Kidney (tissue), 14 donors: ENCODE measurements around the gene CAPN14. TPM values are rescaled to one million over a fixed set of nuclear protein-coding genes. Genes with fewer than 3 reads are reported as not detected.

Source experiments
- DNase-seq, 5 donors: peaks; one replicate each; pipeline ENCODE4 v3.0.0-alpha.2; 2013 to 2020
- FAIRE-seq: peaks from 2 replicates; lab custom pipeline; 2012; peaks lifted over from hg19 to GRCh38; lab: Jason Lieb, UNC
- H3K27ac ChIP-seq, 2 donors: one replicate each; pipeline ENCODE4 v1.7.0; 2013; ENCODE audit warnings: low read depth in 2 of 2, low read length in 2 of 2, inconsistent platforms in 1 of 2
- H3K27me3 ChIP-seq: one replicate; pipeline ENCODE4 v1.7.1; 2013; ENCODE audit warnings: low read length, inconsistent platforms; ENCODE audit not compliant: control insufficient read depth, insufficient read depth
- H3K36me3 ChIP-seq, 3 donors: one replicate each; pipeline versions ENCODE4 v1.7.0 to v1.7.1; 2013; ENCODE audit warnings: low read length in 3 of 3, control low read depth in 1 of 3, inconsistent platforms in 1 of 3; ENCODE audit not compliant: insufficient read depth in 3 of 3, control insufficient read depth in 2 of 3
- H3K4me1 ChIP-seq, 3 donors: one replicate each; pipeline versions ENCODE4 v1.7.0 to v1.7.1; 2013; ENCODE audit warnings: low read length in 3 of 3, inconsistent platforms in 1 of 3, low read depth in 1 of 3; ENCODE audit not compliant: control insufficient read depth in 2 of 3, insufficient read depth in 2 of 3
- H3K4me3 ChIP-seq, 3 donors: one replicate each; pipeline versions ENCODE4 v1.7.0 to v1.8.1; 2013; ENCODE audit warnings: low read length in 3 of 3, control low read depth in 1 of 3, inconsistent platforms in 1 of 3
- H3K9ac ChIP-seq, 3 donors: one replicate each; pipeline versions ENCODE4 v1.7.0 to v1.7.1; 2013; ENCODE audit warnings: low read length in 3 of 3, control low read depth in 1 of 3, inconsistent platforms in 1 of 3
- H3K9me3 ChIP-seq, 3 donors: one replicate each; pipeline versions ENCODE4 v1.7.0 to v1.7.1; 2013; ENCODE audit warnings: low read length in 3 of 3, control low read depth in 1 of 3, inconsistent platforms in 1 of 3; ENCODE audit not compliant: control insufficient read depth in 2 of 3, insufficient read depth in 1 of 3
- intact Hi-C: fragments of 100-400 bp; cut with DNase I; formaldehyde crosslinking; loops from one replicate; pipeline ENCODE4 v1.11.1; 2022
- polyA plus RNA-seq: library from polyadenylated mRNA; stranded (reverse); fragments of 350-450 nt; fragmentation: Illumina TruSeq; extraction: RNeasy Lipid Tissue Mini Kit (QIAGEN cat#74804); gene quantifications from one replicate; pipeline ENCODE4 v1.2.3, GENCODE V29; 2014; ENCODE audit warnings: low read depth, low replicate concordance; ENCODE audit not compliant: insufficient read depth
- total RNA-seq: library from RNA; stranded (reverse); fragmentation: NEBNext Ultra II Directional; extraction: Animal tissue kit (Norgen Biotek cat#: 25700); gene quantifications from one replicate; pipeline ENCODE4 v1.2.1, GENCODE V29; 2021
- TF ChIP-seq, protein P1 (sequence below): IDR thresholded peaks from 3 replicates; pipeline ENCODE4 v1.5.1; 2012; ENCODE audit warnings: mild to moderate bottlenecking, moderate library complexity, borderline replicate concordance; ENCODE audit not compliant: insufficient read depth; ENCODE audit errors: extremely low read depth
- donor health status: control.
- donor health status: control.
- donor health status: control.
- donor health status: control.
- donor health status: control.
- donor health status: DM: yes; HTN: yes; CAD: no.
- donor health status: Normal renal cell carcinoma (clear cell type).

The CAPN14 gene
- total and polyA plus RNA-seq, 2 donors from 2014 or later = 0.22 to 0.25 TPM

DNA sequence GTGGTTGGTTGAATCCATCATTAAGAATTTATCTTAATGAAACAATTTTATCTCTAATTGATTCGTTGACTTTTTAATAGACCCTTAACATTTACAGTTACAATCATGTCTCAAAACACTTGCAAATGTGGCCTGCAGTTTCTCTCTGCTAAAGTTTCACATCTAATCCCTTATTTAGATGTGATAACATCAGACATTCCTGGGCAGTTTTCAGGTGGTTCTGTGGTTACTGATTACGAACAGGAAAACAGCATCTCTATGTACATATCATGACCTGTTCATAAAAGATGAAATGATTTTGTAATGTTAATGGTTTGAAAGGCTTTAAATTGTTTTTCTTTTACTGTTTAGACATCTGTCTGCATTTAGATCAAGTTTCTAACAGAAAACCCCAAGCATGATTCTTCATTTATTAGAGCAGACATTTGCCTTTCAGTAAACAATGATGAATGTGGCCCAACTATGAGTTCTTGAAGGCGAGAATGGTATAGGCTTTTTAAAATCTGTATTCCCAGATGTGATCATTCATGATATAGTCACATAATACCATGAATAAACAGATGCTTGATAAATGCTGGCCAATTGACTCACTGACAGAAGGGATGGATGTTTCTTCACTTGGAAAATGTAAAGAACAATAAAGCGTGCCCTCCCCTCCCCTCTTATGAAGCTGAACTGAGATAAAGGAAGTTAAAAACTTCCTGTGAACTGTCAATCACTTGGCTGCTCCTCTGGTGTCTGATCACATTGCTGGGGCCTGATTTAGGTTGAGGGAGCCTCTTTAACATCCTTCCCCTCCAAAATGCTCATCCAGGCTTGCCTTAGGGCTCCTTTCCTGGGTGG lies 3.5 kb downstream of the CAPN14 start:
- Histone ChIP-seq H3K4me3 (no peak overlapping the region), H3K36me3 (no peaks in the 10 kb centered on the region), H3K27me3 (no peaks in the 10 kb centered on the region), H3K4me1 (no peaks in the 10 kb centered on the region), H3K27ac (no peak overlapping the region), H3K9ac (no peak overlapping the region), H3K9me3 (no peaks in the 10 kb centered on the region)
- FAIRE-seq = no peak
- intact Hi-C loops = no loop called here
- DNase-seq = no peak
- TF ChIP-seq, protein P1, sequence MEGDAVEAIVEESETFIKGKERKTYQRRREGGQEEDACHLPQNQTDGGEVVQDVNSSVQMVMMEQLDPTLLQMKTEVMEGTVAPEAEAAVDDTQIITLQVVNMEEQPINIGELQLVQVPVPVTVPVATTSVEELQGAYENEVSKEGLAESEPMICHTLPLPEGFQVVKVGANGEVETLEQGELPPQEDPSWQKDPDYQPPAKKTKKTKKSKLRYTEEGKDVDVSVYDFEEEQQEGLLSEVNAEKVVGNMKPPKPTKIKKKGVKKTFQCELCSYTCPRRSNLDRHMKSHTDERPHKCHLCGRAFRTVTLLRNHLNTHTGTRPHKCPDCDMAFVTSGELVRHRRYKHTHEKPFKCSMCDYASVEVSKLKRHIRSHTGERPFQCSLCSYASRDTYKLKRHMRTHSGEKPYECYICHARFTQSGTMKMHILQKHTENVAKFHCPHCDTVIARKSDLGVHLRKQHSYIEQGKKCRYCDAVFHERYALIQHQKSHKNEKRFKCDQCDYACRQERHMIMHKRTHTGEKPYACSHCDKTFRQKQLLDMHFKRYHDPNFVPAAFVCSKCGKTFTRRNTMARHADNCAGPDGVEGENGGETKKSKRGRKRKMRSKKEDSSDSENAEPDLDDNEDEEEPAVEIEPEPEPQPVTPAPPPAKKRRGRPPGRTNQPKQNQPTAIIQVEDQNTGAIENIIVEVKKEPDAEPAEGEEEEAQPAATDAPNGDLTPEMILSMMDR = no peak

DNA sequence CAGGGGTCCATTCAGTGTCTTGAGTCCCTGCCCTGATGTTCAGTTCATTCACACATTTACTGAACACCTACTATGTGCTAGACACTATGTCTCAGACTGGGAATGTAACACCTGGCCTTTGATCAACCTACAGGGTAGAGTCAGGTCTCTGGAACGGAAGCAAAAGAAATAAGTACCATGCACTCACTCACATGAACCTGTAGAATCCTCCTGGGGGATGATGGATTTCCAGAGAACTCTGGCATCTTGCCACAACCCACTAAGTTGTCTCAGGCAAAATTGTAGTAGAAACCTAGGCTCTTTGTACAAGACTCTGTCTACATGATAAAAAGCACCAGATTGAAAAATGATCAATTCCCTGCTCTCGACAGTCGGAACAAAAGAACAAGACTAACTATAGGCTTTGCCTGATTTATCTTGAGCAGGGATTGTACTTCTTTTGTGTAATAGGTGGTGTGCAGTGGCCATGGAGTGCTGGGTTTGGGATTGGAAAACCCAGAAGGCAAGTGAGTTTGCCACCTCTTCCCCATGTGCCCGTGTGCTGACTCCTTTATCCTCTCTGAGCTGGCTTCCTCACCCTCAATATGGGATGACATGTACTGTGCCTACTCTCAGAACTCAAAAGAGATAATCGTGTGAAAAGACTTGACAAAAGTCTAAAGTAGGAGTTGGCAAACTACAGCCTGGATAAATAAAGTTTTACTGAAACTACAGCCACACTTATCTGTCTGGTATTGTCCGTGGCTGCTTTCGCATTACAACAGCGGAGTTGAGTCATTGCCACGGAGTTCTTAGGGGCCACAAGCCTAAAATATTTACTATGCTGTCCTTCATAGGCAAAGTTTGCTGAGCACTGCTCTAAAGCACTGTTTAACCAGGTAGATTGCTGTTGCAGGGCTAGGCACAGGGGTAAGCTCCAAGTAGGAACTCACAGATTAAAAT lies 4.4 kb downstream of the CAPN14 start:
- TF ChIP-seq, protein P1 = no peak
- no peak for FAIRE-seq
- no peak for DNase-seq
- intact Hi-C loops = no loop called here
- Histone ChIP-seq H3K27me3 (no peaks in the 10 kb centered on the region), H3K9me3 (no peaks in the 10 kb centered on the region), H3K36me3 (no peaks in the 10 kb centered on the region), H3K4me1 (no peaks in the 10 kb centered on the region), H3K4me3 (no peak overlapping the region), H3K9ac (no peak overlapping the region), H3K27ac (no peak overlapping the region)

DNA sequence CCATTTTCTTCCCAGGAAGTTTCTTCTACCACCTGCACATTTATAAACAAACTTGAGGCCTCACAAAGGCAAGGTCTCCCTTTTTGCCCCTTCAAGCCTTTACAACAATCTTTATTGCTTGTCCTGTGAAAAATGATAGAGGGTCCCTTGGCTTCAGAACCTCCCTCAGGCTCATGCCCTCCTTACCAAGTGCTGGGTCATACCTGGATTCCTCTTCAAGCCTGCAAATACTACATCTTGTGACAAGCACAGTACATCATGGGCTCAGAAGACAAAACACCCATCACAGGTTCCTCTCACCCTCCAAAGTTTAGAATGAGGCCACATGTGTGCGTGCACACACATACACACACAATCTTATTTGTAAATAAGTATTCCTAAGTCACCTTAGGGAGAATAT lies 9.1 kb downstream of the CAPN14 start:
- H3K27ac ChIP-seq = no peak overlapping the region
- no peaks in the 10 kb centered on the region for H3K27me3 ChIP-seq
- no peak overlapping the region for H3K4me3 ChIP-seq
- FAIRE-seq (no peak), DNase-seq (no peak)
- TF ChIP-seq, protein P1 = no peak
- no peaks in the 10 kb centered on the region for H3K9me3 ChIP-seq
- H3K9ac ChIP-seq = no peak overlapping the region
- no peaks in the 10 kb centered on the region for H3K36me3 ChIP-seq
- intact Hi-C loops = no loop called here
- no peaks in the 10 kb centered on the region for H3K4me1 ChIP-seq
